GM21528 (cell line): ENCODE measurements around the gene NT5E.
"Not testable (repeated sequence)": the region's sequence is repeated elsewhere in the genome, so short reads cannot be mapped to it uniquely, and the experiment has no call there.

Source experiments
- ATAC-seq: cut with Tn5 transposase; IDR thresholded peaks from one replicate; pipeline ENCODE4 v1.9.1; 2021; ENCODE audit warnings: mild to moderate bottlenecking, moderate library complexity; ENCODE audit not compliant: unreplicated experiment, low FRiP score

The NT5E gene

DNA sequence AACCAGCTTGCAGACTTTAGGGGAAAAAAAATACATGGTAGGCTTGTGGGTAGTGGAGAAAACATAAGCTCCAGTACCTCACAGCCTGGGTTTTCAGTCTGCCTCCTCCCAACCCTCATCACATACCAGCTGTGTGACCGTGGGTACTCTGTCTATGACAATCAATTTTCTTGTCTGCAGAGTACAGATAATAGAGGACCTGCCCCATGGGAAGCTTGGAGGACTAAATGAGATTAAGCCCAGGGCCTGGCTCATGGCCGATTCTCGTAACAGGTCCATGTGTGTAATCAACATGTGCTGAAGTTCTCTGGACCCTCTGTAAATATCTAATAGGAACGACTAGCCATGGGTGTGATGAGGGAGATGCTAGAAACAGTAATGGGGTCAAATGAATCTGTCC, 34.0 kb downstream of the NT5E start:
- ATAC-seq: no peak

- ATAC-seq: no peak
These were observed 35.1 kb downstream of the NT5E start for GRCh38 chr6:85484948-85485347.

DNA sequence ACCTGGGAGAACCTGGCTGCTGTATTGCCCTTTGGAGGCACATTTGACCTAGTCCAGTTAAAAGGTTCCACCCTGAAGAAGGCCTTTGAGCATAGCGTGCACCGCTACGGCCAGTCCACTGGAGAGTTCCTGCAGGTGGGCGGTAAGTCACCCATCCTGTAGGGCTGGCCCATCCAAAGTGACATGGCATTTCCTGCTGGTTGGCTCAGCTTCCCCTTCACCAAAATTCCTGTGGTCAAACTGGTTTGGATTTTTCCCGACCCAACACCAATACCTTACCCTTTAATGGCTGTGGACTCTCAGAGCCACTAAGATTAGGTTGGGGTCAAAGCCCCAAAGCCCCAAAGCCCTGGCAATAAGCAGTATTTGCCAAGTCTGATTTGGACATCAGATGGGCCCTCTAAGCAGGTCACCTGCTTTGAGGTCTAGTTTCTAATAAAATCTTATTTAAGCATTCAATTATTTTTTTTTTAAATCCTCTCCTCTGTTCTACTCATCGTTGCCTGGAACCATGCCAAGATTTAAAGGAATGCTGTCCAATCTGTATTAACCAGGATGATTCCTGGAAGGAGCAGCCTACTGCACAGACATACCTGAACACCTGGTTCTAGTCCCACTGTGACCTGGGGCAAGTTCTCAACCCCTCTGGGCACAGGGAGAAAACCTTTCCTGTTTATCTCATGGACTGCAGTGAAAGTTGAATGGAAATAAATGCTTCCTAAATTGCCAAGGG, 40.8 kb downstream of the NT5E start:
- ATAC-seq: no peak

DNA sequence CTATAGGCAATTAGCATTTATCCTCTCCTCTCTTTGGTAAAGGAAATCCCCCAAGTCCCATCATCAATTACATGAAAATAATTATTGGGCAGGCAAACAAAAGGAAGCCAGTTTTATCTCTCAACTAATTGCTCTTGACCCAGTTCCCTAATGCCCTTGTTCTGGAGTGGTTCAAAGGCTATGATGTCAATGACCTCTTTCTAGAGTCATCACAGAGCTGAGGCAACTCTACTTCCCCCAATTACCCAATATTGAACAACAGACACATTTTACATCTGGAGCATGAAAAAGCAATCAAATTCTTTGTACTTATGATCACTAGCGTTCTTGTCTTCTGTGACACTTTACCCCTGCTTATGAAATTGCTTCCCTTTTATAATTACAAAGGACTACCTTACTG, 43.5 kb downstream of the NT5E start:
- no peak for ATAC-seq

- no peak for ATAC-seq
These were observed 45.0 kb downstream of the NT5E start for GRCh38 chr6:85494547-85495536.

DNA sequence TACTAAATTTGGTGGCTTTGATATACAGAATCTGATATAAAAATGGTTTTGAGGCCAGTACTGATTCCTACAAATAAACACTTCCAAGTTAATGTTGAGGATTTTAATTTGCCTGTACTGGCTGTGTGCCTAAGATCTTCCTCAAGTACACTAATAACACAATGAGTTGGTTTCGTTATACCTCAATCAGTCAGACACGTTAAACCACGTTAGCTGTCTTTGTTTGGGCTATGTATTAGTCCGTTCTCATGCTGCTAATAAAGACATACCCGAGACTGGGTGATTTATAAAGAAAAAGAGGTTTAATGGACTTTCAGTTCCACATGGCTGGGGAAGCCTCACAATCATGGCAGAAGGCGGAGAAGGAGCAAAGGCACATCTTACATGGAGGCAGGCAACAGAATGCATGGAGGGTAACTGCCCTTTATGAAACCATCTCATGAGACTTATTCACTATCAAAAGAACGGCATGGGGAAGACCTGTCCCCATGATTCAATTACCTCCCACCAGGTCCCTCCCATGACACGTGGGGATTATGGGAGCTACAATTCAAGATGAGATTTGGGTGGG, 46.2 kb downstream of the NT5E start:
- no peak for ATAC-seq

GRCh38 chr6:85496856-85497255, 47.0 kb downstream of the NT5E start:
- ATAC-seq: no peak

DNA sequence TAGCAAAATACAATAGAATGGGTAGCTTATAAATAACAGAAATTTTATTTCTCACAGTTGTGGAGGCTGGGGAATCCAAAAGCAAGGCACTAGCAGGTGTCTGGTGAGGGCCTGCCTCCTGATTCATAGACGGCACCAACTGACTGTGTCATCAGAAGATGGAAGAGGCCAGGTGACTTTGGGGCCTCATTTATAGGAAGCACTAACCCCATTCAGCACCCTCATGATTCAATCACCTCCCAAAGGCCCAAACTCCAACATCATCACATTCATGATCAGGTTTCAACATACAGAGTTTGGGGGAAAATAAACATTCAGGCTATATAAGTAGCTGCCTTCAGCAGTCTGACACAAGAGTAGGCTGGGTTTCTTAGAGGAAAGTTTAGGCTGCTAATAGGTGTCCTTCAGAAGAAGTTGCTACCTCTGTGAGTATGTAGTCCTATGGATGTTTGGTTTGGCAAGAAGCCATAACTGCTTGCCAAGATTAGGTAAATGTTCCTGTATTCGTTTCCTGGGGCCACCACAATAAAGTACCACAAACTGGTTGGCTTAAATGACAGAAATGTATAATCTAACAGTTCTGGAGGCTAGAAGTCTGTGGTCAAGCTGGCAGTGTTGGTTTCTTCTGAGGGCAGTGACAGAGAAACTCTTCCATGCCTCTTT, 48.8 kb downstream of the NT5E start:
- ATAC-seq: no peak

- ATAC-seq: no peak
These were observed 56.7 kb downstream of the NT5E start for GRCh38 chr6:85506441-85507093.

DNA sequence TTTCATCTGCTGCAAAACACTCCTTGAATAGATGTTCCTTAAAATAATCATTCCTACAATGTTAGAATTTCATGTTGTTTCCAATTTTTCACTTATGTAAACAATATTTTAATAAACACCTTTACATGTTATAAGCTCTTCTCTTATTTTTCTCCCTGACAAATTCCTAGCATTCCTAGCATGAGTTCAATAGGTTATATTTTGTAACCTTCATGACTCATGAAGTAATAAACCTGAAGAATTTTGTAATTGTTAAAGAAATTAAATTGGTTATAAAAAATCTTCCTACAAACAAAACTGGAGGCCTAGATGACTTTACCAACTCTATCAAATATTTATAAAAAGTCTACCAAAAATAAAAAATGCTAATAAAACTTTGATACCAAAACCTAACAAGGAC, 66.3 kb downstream of the NT5E start:
- no peak for ATAC-seq

- not testable (repeated sequence) for ATAC-seq
These were observed 74.4 kb downstream of the NT5E start for GRCh38 chr6:85524281-85524680.

DNA sequence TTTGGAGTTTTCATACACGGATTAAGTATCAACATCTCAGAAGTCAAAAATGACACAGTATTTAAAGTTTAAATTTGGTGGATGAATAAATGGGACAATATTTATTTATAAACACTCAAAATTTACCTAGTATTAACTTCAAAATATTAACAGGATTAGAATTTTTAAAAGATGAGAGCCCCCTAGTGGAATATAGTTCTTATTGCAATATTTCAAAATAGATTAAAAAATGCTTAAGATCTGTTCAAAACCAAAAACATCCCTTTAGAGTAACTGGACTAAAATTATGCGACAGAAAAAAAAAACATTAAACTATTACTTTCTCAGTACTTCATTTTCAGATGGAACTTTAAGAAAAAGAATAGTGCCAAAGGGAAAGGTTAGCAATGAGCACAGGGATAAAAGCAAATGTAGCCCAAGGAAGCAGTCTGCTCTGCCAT, 87.2 kb downstream of the NT5E start:
- no peak for ATAC-seq

- no peak for ATAC-seq
These were observed 94.9 kb downstream of the NT5E start for GRCh38 chr6:85544776-85545175.
